Measurements from ENCODE around the gene RPL22. TPM values are rescaled to one million over a fixed set of nuclear protein-coding genes. Genes with fewer than 3 reads are reported as not detected.

RPL22 gene
- total RNA-seq, 3 donors from 2014 or later, result 349 to 387 (median 350) TPM

DNA sequence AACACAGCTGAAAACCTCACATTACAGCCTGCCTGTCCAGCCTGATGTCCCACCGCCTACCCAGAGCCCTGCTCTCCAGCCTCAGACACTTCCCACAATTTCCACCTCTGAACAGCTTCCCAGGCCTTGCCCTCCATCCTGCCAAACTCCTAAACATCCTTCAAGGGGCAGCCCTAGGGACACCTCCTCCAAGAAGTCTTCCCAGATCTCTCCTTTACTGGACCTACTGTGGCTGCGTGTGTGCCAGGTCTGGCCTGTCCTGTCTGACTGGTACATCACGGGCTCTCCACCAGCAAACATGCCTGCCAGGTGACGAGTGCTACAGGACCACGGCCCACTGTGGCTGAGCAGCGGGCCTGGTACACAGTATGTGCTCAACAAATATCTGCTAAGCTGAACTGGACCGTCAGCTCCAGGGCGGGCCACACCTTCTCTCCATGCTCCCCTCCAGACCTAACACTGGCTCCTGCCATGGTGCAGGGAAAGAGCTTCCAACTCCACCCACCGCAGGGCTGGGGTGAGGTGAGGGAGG lies 48.0 kb downstream of the RPL22 start:
- intact Hi-C loops (cut with DNase I, micrococcal nuclease), result no loop called here
- DNase-seq (no peak), ATAC-seq (no peak)
- H3K36me3 ChIP-seq (ENCODE audit: low read depth), result no peaks in the 10 kb centered on the region
- TF ChIP-seq, protein P1, sequence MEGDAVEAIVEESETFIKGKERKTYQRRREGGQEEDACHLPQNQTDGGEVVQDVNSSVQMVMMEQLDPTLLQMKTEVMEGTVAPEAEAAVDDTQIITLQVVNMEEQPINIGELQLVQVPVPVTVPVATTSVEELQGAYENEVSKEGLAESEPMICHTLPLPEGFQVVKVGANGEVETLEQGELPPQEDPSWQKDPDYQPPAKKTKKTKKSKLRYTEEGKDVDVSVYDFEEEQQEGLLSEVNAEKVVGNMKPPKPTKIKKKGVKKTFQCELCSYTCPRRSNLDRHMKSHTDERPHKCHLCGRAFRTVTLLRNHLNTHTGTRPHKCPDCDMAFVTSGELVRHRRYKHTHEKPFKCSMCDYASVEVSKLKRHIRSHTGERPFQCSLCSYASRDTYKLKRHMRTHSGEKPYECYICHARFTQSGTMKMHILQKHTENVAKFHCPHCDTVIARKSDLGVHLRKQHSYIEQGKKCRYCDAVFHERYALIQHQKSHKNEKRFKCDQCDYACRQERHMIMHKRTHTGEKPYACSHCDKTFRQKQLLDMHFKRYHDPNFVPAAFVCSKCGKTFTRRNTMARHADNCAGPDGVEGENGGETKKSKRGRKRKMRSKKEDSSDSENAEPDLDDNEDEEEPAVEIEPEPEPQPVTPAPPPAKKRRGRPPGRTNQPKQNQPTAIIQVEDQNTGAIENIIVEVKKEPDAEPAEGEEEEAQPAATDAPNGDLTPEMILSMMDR (IDR thresholded peaks at IDR 0.05), result no peak
- peaks cover 3% of the 10 kb centered on the region for H3K4me1 ChIP-seq (ENCODE audit: low read depth)
- H3K9me3 ChIP-seq, result no peaks in the 10 kb centered on the region
- no peak overlapping the region for H3K4me3 ChIP-seq

DNA sequence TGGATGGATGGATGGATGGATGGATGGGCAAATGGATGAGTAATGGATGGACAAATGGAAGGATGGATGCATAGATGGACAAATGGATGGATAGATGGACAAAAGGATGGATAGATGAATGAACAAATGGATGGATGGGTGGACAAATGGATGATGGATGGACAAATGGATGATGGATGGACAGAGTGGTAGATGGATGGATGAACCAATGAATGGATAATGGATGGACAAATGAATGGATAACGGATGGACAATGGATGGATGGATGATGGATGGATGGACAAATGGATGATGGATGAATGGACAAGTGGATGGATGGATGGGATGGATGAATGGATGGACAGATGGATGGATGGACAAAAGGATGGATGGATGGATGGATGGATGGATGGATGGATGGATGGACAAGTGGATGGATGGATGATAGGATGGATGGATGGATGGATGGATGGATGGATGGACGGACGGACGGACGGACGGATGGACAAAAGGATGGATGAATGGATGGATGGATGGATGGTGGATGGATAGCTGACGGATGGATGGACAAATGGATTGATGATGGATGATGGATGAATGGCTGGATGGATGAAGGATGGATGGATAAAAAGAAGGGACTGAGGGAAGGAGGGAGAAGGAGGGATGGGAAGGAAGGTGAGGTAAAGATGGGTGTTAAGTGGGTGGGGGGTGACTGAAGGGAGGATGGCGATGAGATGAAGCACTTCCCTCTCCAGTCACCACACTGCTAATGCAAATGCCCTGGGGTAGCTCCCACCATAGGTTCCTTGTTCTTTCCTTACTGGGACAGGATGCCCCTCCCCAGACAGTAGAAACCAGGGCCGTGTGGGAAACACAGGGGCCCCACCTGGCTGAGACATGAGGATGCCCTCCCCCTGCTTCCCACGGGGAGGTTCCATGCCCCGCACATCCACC lies 49.1 kb downstream of the RPL22 start:
- TF ChIP-seq, protein P1 (IDR thresholded peaks at IDR 0.05), result no peak
- H3K4me3 ChIP-seq, result no peak overlapping the region
- H3K4me1 ChIP-seq (ENCODE audit: low read depth), result peaks cover 3% of the 10 kb centered on the region
- intact Hi-C loops (cut with DNase I, micrococcal nuclease), result no loop called here
- H3K9me3 ChIP-seq, result no peaks in the 10 kb centered on the region
- DNase-seq (no peak), ATAC-seq (no peak)
- no peaks in the 10 kb centered on the region for H3K36me3 ChIP-seq (ENCODE audit: low read depth)

DNA sequence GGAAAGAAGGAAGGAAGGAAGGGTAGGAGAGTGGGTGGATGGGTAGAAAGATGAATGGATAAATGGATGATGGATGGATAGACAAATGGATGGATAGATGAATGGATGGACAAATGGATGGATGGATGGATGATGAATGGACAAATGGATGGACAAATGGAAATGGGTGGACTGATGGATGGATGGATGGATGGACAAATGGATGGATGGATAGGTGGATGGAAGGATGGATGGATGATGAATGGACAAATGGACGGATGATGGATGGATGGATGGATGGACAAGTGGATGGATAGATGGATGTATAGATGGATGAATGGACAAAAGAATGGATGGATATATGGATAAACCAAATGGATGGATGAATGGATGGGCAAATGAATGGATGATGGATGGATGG lies 49.8 kb downstream of the RPL22 start:
- no peaks in the 10 kb centered on the region for H3K36me3 ChIP-seq (ENCODE audit: low read depth)
- peaks cover 3% of the 10 kb centered on the region for H3K4me1 ChIP-seq (ENCODE audit: low read depth)
- ATAC-seq (no peak), DNase-seq (no peak)
- intact Hi-C loops (cut with DNase I, micrococcal nuclease), result no loop called here
- H3K4me3 ChIP-seq, result no peak overlapping the region
- H3K9me3 ChIP-seq, result no peaks in the 10 kb centered on the region
- TF ChIP-seq, protein P1 (IDR thresholded peaks at IDR 0.05), result no peak

DNA sequence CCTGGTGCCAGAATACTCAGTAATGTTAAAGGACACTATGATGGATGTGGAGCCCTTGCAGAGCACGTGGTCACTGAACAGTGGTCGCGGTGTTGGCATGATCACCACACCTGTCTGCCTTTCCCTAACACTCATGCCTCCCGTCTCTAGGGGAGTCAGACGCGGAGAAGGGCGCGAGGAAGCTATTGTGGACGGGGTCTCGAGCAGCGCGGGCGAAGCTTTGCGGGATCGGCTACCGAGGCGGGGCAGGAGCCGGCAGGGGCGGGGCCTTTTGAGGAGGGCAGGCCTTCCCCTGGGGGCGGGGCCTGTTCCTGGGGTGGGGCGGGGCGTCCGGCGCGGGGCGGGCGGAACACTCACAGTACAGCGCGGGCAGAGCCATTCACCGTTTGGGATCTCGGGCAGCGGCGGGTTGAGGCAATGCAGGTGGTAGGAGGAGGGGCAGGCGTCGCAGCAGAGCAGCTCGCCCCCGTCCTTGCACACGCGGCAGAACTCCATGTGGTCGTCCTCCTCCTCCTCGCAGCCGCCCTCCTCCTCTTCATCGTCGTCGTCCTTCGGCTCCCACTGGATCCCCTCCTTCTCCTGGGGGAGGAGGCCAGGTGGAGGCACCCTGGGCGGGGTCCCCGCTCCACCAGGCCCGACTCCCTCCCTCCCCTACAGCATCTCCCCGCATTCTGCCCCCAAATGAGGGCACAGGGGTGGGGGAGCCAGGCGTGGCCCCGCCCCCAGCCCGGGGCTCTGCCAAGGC lies 50.7 kb downstream of the RPL22 start:
- Histone ChIP-seq H3K4me1 (ENCODE audit: low read depth) (peaks cover 3% of the 10 kb centered on the region), H3K36me3 (ENCODE audit: low read depth) (no peaks in the 10 kb centered on the region), H3K4me3 (no peak overlapping the region), H3K9me3 (no peaks in the 10 kb centered on the region)
- intact Hi-C loops (cut with DNase I, micrococcal nuclease), result no loop called here
- TF ChIP-seq, protein P1 (IDR thresholded peaks at IDR 0.05), result no peak
- DNase-seq (peak; percentile 68 to 79 (median 70)), ATAC-seq (peak; percentile 91)

DNA sequence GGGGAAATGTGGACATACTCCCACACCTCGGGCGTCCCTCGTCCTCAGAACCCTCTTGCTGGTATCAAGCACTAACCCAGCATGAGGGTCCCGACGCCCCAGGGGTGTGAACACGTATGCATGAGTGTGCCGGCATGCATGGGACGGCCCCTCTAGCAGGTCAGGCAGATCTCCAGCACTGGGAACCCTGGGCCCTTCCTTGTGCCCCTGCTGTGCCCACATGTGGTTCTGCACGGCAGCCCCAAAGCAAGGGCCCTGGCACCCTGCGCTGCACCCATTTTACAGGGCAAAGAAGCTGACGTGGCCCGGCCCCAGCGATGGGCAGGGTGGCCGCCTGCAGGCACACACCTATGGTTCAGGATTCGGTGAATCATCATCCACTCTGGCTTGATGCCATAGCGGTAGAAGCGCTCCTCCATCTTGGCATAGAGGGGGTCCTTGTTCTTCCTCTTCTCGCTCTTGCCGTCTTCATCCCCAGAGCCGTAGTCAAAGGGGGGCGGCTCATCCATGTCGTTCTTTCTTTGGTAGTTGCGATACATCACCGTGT lies 53.5 kb downstream of the RPL22 start:
- intact Hi-C loops (cut with DNase I, micrococcal nuclease), result no loop called here
- Histone ChIP-seq H3K9me3 (no peaks in the 10 kb centered on the region), H3K36me3 (ENCODE audit: low read depth) (no peaks in the 10 kb centered on the region), H3K4me1 (ENCODE audit: low read depth) (peaks cover 3% of the 10 kb centered on the region), H3K4me3 (no peak overlapping the region)
- DNase-seq (no peak), ATAC-seq (no peak)
- TF ChIP-seq, protein P1 (IDR thresholded peaks at IDR 0.05), result no peak
